T-helper 1 cell (primary cell): ENCODE measurements around the gene PCGF5.
"Not testable (repeated sequence)": the region's sequence is repeated elsewhere in the genome, so short reads cannot be mapped to it uniquely, and the experiment has no call there.

ENCODE experiments used
- DNase-seq, 5 donors: peaks; one replicate each; pipeline ENCODE4 v3.0.0-alpha.2; 2012 to 2020

The PCGF5 gene

GRCh38 chr10:91287912-91288311, 67.4 kb downstream of the PCGF5 start:
- DNase-seq: no peak

GRCh38 chr10:91289305-91289704, 68.8 kb downstream of the PCGF5 start:
- DNase-seq: no peak

GRCh38 chr10:91290607-91291006, 70.1 kb downstream of the PCGF5 start:
- no peak for DNase-seq

GRCh38 chr10:91294134-91294906, 73.9 kb downstream of the PCGF5 start:
- DNase-seq: no peak

- no peak for DNase-seq
These were observed 74.9 kb downstream of the PCGF5 start for GRCh38 chr10:91295346-91295745.

GRCh38 chr10:91296471-91296870, 76.0 kb downstream of the PCGF5 start:
- DNase-seq: no peak

- DNase-seq: peak; percentile 31 to 73 (median 63)
These were observed 77.9 kb downstream of the PCGF5 start for GRCh38 chr10:91298224-91298871.

GRCh38 chr10:91299999-91300575, 79.6 kb downstream of the PCGF5 start:
- DNase-seq: no peak

- DNase-seq: not testable (repeated sequence)
These were observed 82.5 kb downstream of the PCGF5 start for GRCh38 chr10:91302946-91303345.

GRCh38 chr10:91305979-91306378, 85.5 kb downstream of the PCGF5 start:
- DNase-seq: not testable (repeated sequence)

- no peak for DNase-seq
These were observed 87.0 kb downstream of the PCGF5 start for GRCh38 chr10:91307489-91307888.

- DNase-seq: no peak
These were observed 89.2 kb downstream of the PCGF5 start for GRCh38 chr10:91309711-91310110.

GRCh38 chr10:91311601-91312381, 91.3 kb downstream of the PCGF5 start:
- no peak for DNase-seq

- DNase-seq: no peak
These were observed 91.9 kb downstream of the PCGF5 start for GRCh38 chr10:91312382-91312733.

GRCh38 chr10:91313796-91314485, 93.5 kb downstream of the PCGF5 start:
- DNase-seq: no peak

- DNase-seq: no peak
These were observed 96.0 kb downstream of the PCGF5 start for GRCh38 chr10:91316486-91316885.

GRCh38 chr10:91317541-91317940, 97.1 kb downstream of the PCGF5 start:
- no peak for DNase-seq

GRCh38 chr10:91319336-91319735, 98.9 kb downstream of the PCGF5 start:
- no peak for DNase-seq

GRCh38 chr10:91323293-91323905, 102.9 kb downstream of the PCGF5 start:
- not testable (repeated sequence) for DNase-seq

- no peak for DNase-seq
These were observed 108.0 kb downstream of the PCGF5 start for GRCh38 chr10:91328320-91328984.
